GM12864 (cell line): ENCODE measurements around the gene ELF1.

Experiments
- DNase-seq: peaks from one replicate; pipeline ENCODE4 v3.0.0-alpha.2; 2011; ENCODE audit warnings: low read depth
- H3K4me3 ChIP-seq: 2 replicates; pipeline ENCODE4 v1.5.1; 2011; ENCODE audit warnings: mild to moderate bottlenecking, low read depth, low read length, control low read depth
- CTCF ChIP-seq: IDR thresholded peaks from 2 replicates; pipeline ENCODE4 v1.5.1; 2011; ENCODE audit warnings: low read depth, mild to moderate bottlenecking, moderate library complexity, low read length, control low read depth, inconsistent platforms; ENCODE audit errors: missing control alignments

The ELF1 gene

GRCh38 chr13:40966298-40966697, 52.8 kb downstream of the ELF1 start:
- DNase-seq: no peak
- no peak overlapping the region for H3K4me3 ChIP-seq
- TF ChIP-seq CTCF: no peak

GRCh38 chr13:40963927-40964326, 55.2 kb downstream of the ELF1 start:
- TF ChIP-seq CTCF: no peak
- H3K4me3 ChIP-seq: no peak overlapping the region
- DNase-seq: no peak

- TF ChIP-seq CTCF: no peak
- no peak overlapping the region for H3K4me3 ChIP-seq
- no peak for DNase-seq
Measured at GRCh38 chr13:40961826-40962225, 57.3 kb downstream of the ELF1 start.

- TF ChIP-seq CTCF: no peak
- no peak for DNase-seq
- H3K4me3 ChIP-seq: no peak overlapping the region
Measured at GRCh38 chr13:40961214-40961613, 57.9 kb downstream of the ELF1 start.

GRCh38 chr13:40960716-40961115, 58.4 kb downstream of the ELF1 start:
- no peak for DNase-seq
- TF ChIP-seq CTCF: no peak
- H3K4me3 ChIP-seq: no peak overlapping the region

GRCh38 chr13:40958655-40959054, 60.5 kb downstream of the ELF1 start:
- TF ChIP-seq CTCF: no peak
- H3K4me3 ChIP-seq: no peak overlapping the region
- no peak for DNase-seq

GRCh38 chr13:40946485-40946884, 72.6 kb downstream of the ELF1 start:
- TF ChIP-seq CTCF: no peak
- no peak for DNase-seq
- H3K4me3 ChIP-seq: no peak overlapping the region
